CD8-positive, alpha-beta memory T cell (primary cell): ENCODE results near the gene BBS9. TPM values are rescaled to one million over a fixed set of nuclear protein-coding genes. Genes with fewer than 3 reads are reported as not detected.
A peak's percentile ranks its signal among the peaks of the same experiment; 100 is the strongest.
"Not testable (repeated sequence)": the region's sequence is repeated elsewhere in the genome, so short reads cannot be mapped to it uniquely, and the experiment has no call there.

Source experiments
- CTCF ChIA-PET: fragments of 350-600 bp; sonication (Branson Sonifier 250); formaldehyde crosslinking; loops from one replicate; lab custom pipeline; 2021; ENCODE audit warnings: antibody characterized with exemption; lab: Charles Lee
- POLR2A ChIA-PET: fragments of 350-600 bp; sonication (Branson Sonifier 250); formaldehyde crosslinking; loops from one replicate; lab custom pipeline; 2021; ENCODE audit warnings: antibody characterized with exemption; lab: Charles Lee
- DNase-seq, 5 donors: peaks; one replicate each; pipeline versions ENCODE4 v3.0.0 to v3.0.0-alpha.2; 2020 to 2022; ENCODE audit warnings: mixed read lengths in 1 of 5
- H3K27ac ChIP-seq: one replicate; pipeline ENCODE4 v1.7.0; 2013; ENCODE audit warnings: low read depth, mild to moderate bottlenecking, low read length, moderate library complexity
- H3K27me3 ChIP-seq: 2 replicates; pipeline ENCODE4 v1.7.0; 2013; ENCODE audit warnings: low read length, mild to moderate bottlenecking; ENCODE audit not compliant: insufficient read depth, poor library complexity, severe bottlenecking
- H3K36me3 ChIP-seq: 2 replicates; pipeline ENCODE4 v1.7.0; 2013; ENCODE audit warnings: mild to moderate bottlenecking, low read length, moderate library complexity; ENCODE audit not compliant: insufficient read depth
- H3K4me1 ChIP-seq: 2 replicates; pipeline ENCODE4 v1.7.0; 2013; ENCODE audit warnings: mild to moderate bottlenecking, low read length, moderate library complexity; ENCODE audit not compliant: insufficient read depth
- H3K4me3 ChIP-seq: 2 replicates; pipeline ENCODE4 v1.7.0; 2013; ENCODE audit warnings: mild to moderate bottlenecking, low read length
- H3K9me3 ChIP-seq: 2 replicates; pipeline ENCODE4 v1.7.0; 2013; ENCODE audit warnings: mild to moderate bottlenecking, low read length
- H3K27ac Mint-ChIP-seq, 8 donors: one replicate each; pipeline ENCODE4 v1.8.0; 2020 to 2021; ENCODE audit warnings: mixed read lengths in 8 of 8, mild to moderate bottlenecking in 6 of 8, inconsistent platforms in 3 of 8, moderate library complexity in 3 of 8
- H3K27me3 Mint-ChIP-seq, 2 donors: one replicate each; pipeline ENCODE4 v1.8.0; 2020 to 2021; ENCODE audit warnings: mixed read lengths in 2 of 2, mild to moderate bottlenecking in 1 of 2, moderate library complexity in 1 of 2
- H3K36me3 Mint-ChIP-seq, 3 donors: one replicate each; pipeline ENCODE4 v1.8.0; 2020 to 2021; ENCODE audit warnings: mixed read lengths in 3 of 3, inconsistent platforms in 1 of 3, mild to moderate bottlenecking in 1 of 3
- H3K4me1 Mint-ChIP-seq, 3 donors: one replicate each; pipeline ENCODE4 v1.8.0; 2020 to 2021; ENCODE audit warnings: mixed read lengths in 3 of 3, inconsistent platforms in 1 of 3, mild to moderate bottlenecking in 1 of 3
- H3K4me3 Mint-ChIP-seq, 7 donors: one replicate each; pipeline ENCODE4 v1.8.0; 2020 to 2021; ENCODE audit warnings: mixed read lengths in 7 of 7, mild to moderate bottlenecking in 6 of 7, moderate library complexity in 4 of 7, inconsistent platforms in 2 of 7
- H3K9me3 Mint-ChIP-seq, 5 donors: one replicate each; pipeline ENCODE4 v1.8.0; 2020 to 2022; ENCODE audit warnings: mixed read lengths in 5 of 5, mild to moderate bottlenecking in 3 of 5, moderate library complexity in 2 of 5, inconsistent platforms in 1 of 5
- polyA plus RNA-seq: library from polyadenylated mRNA; unstranded; fragments of 300-500 nt; fragmentation: Illumina TruSeq; gene quantifications from one replicate; pipeline ENCODE4 v1.2.3, GENCODE V29; 2021
- total RNA-seq, 2 experiments: library from RNA; stranded (reverse); gene quantifications; one replicate each; pipeline ENCODE4 v1.2.3, GENCODE V29; 2021

Gene BBS9
- total and polyA plus RNA-seq, 3 experiments from 2014 or later = 10.0 to 14.6 (median 11.1) TPM

GRCh38 chr7:33472348-33473025 is 343.1 kb downstream of the BBS9 start:
- Histone ChIP-seq H3K36me3 (no peaks in the 10 kb centered on the region), H3K4me3 (no peak overlapping the region), H3K4me1 (no peaks in the 10 kb centered on the region), H3K27me3 (no peaks in the 10 kb centered on the region), H3K27ac (no peak overlapping the region), H3K9me3 (no peaks in the 10 kb centered on the region)
- Mint-ChIP-seq H3K9me3 (peaks cover 2 to 8% (median 6%) of the 10 kb centered on the region in 5 donors), H3K27ac (no peak overlapping the region), H3K4me1 (no peaks in the 10 kb centered on the region), H3K27me3 (no peaks in the 10 kb centered on the region), H3K36me3 (peaks cover 7 to 36% (median 11%) of the 10 kb centered on the region in 3 donors), H3K4me3 (no peak overlapping the region)
- DNase-seq = no peak
- POLR2A ChIA-PET = no interaction called here
- CTCF ChIA-PET = interaction anchor here (1.0 kb wide), 1 partner anchor 19 kb away, joined by 3 read pairs; no protein-coding TSS in a partner anchor

GRCh38 chr7:33477719-33478480 is 348.5 kb downstream of the BBS9 start:
- no peaks in the 10 kb centered on the region for H3K27me3 Mint-ChIP-seq
- H3K27ac Mint-ChIP-seq = peak overlapping the region in 1 of 8 donors; percentile 2
- Histone ChIP-seq H3K27ac (no peak overlapping the region), H3K36me3 (no peaks in the 10 kb centered on the region), H3K4me3 (no peak overlapping the region), H3K27me3 (no peaks in the 10 kb centered on the region), H3K4me1 (no peaks in the 10 kb centered on the region), H3K9me3 (no peaks in the 10 kb centered on the region)
- H3K36me3 Mint-ChIP-seq = peaks cover 8 to 44% (median 17%) of the 10 kb centered on the region in 3 donors
- peaks cover 5 to 11% (median 7%) of the 10 kb centered on the region in 5 donors for H3K9me3 Mint-ChIP-seq
- ChIA-PET POLR2A (interaction anchor here (0.8 kb wide), 1 partner anchor 176 kb away, joined by 7 read pairs; no protein-coding TSS in a partner anchor), CTCF (no interaction called here)
- no peak for DNase-seq
- no peaks in the 10 kb centered on the region for H3K4me1 Mint-ChIP-seq
- H3K4me3 Mint-ChIP-seq = no peak overlapping the region

GRCh38 chr7:33484476-33484875 is 355.1 kb downstream of the BBS9 start:
- POLR2A ChIA-PET, H3K4me1 Mint-ChIP-seq, H3K4me1 ChIP-seq, H3K36me3 ChIP-seq, DNase-seq, H3K4me3 ChIP-seq, H3K9me3 ChIP-seq, H3K27ac Mint-ChIP-seq, H3K27ac ChIP-seq, CTCF ChIA-PET, H3K27me3 Mint-ChIP-seq, H3K27me3 ChIP-seq, H3K4me3 Mint-ChIP-seq: not testable (repeated sequence)
- H3K9me3 Mint-ChIP-seq = peaks cover 4 to 11% (median 6%) of the 10 kb centered on the region in 5 donors
- peaks cover 10 to 61% (median 15%) of the 10 kb centered on the region in 3 donors for H3K36me3 Mint-ChIP-seq

- CTCF ChIA-PET = no interaction called here
These were observed 356.6 kb downstream of the BBS9 start for GRCh38 chr7:33485747-33486493.

GRCh38 chr7:33486633-33487032 is 357.3 kb downstream of the BBS9 start:
- Mint-ChIP-seq H3K27ac (no peak overlapping the region), H3K4me3 (no peak overlapping the region), H3K4me1 (no peaks in the 10 kb centered on the region), H3K36me3 (peaks cover 6 to 57% (median 9%) of the 10 kb centered on the region in 3 donors), H3K27me3 (no peaks in the 10 kb centered on the region), H3K9me3 (peaks cover under 1 to 2% (median under 1%) of the 10 kb centered on the region in 5 donors)
- no peaks in the 10 kb centered on the region for H3K36me3 ChIP-seq
- ChIA-PET POLR2A (no interaction called here), CTCF (no interaction called here)
- H3K27ac ChIP-seq = no peak overlapping the region
- no peak overlapping the region for H3K4me3 ChIP-seq
- no peaks in the 10 kb centered on the region for H3K9me3 ChIP-seq
- no peaks in the 10 kb centered on the region for H3K4me1 ChIP-seq
- no peaks in the 10 kb centered on the region for H3K27me3 ChIP-seq
- no peak for DNase-seq

More at GRCh38 chr7:33485747-33486493, 356.6 kb downstream of the BBS9 start:
- Mint-ChIP-seq H3K27ac (no peak overlapping the region), H3K4me1 (no peaks in the 10 kb centered on the region), H3K27me3 (no peaks in the 10 kb centered on the region), H3K36me3 (peaks cover 8 to 55% (median 9%) of the 10 kb centered on the region in 3 donors), H3K9me3 (peaks cover 2 to 4% (median 2%) of the 10 kb centered on the region in 5 donors), H3K4me3 (no peak overlapping the region)
- no peaks in the 10 kb centered on the region for H3K4me1 ChIP-seq
- no peak overlapping the region for H3K4me3 ChIP-seq
- H3K36me3 ChIP-seq = no peaks in the 10 kb centered on the region
- H3K27ac ChIP-seq = no peak overlapping the region
- POLR2A ChIA-PET = interaction anchor here (0.7 kb wide), 1 partner anchor 61 kb away, joined by 3 read pairs; no protein-coding TSS in a partner anchor
- H3K9me3 ChIP-seq = no peaks in the 10 kb centered on the region
- DNase-seq = no peak
- no peaks in the 10 kb centered on the region for H3K27me3 ChIP-seq

- CTCF ChIA-PET = no interaction called here
These were observed 358.8 kb downstream of the BBS9 start for GRCh38 chr7:33487998-33488682.

GRCh38 chr7:33494474-33494873 is 365.1 kb downstream of the BBS9 start:
- Mint-ChIP-seq H3K36me3 (peaks cover 0 to 27% (median 4%) of the 10 kb centered on the region in 3 donors), H3K9me3 (no peaks in the 10 kb centered on the region), H3K27ac (no peak overlapping the region), H3K4me3 (no peak overlapping the region), H3K27me3 (no peaks in the 10 kb centered on the region), H3K4me1 (no peaks in the 10 kb centered on the region)
- H3K36me3 ChIP-seq = no peaks in the 10 kb centered on the region
- DNase-seq = no peak
- POLR2A ChIA-PET = no interaction called here
- H3K27me3 ChIP-seq = no peaks in the 10 kb centered on the region
- no peak overlapping the region for H3K27ac ChIP-seq
- no peaks in the 10 kb centered on the region for H3K9me3 ChIP-seq
- no peak overlapping the region for H3K4me3 ChIP-seq
- no peaks in the 10 kb centered on the region for H3K4me1 ChIP-seq
- CTCF ChIA-PET = no interaction called here

More at GRCh38 chr7:33487998-33488682, 358.8 kb downstream of the BBS9 start:
- Mint-ChIP-seq H3K4me1 (no peaks in the 10 kb centered on the region), H3K27ac (no peak overlapping the region), H3K4me3 (no peak overlapping the region), H3K36me3 (peaks cover 7 to 56% (median 9%) of the 10 kb centered on the region in 3 donors), H3K9me3 (peaks cover 0 to 2% (median 0%) of the 10 kb centered on the region in 5 donors), H3K27me3 (no peaks in the 10 kb centered on the region)
- POLR2A ChIA-PET = no interaction called here
- no peaks in the 10 kb centered on the region for H3K4me1 ChIP-seq
- DNase-seq = no peak
- no peaks in the 10 kb centered on the region for H3K27me3 ChIP-seq
- H3K27ac ChIP-seq = no peak overlapping the region
- no peaks in the 10 kb centered on the region for H3K9me3 ChIP-seq
- H3K4me3 ChIP-seq = no peak overlapping the region
- no peaks in the 10 kb centered on the region for H3K36me3 ChIP-seq
